IgD-negative memory B cell (primary cell): Measurements from ENCODE around the gene CORO1C. TPM values are rescaled to one million over a fixed set of nuclear protein-coding genes. Genes with fewer than 3 reads are reported as not detected.
"Not testable (repeated sequence)": the region's sequence is repeated elsewhere in the genome, so short reads cannot be mapped to it uniquely, and the experiment has no call there.

ENCODE experiments used
- H3K27ac Mint-ChIP-seq, 3 donors: one replicate each; pipeline ENCODE4 v1.8.0; 2020 to 2022; ENCODE audit warnings: mild to moderate bottlenecking in 3 of 3, mixed read lengths in 3 of 3, moderate library complexity in 1 of 3
- H3K27me3 Mint-ChIP-seq: one replicate; pipeline ENCODE4 v1.8.0; 2021; ENCODE audit warnings: mixed read lengths
- H3K36me3 Mint-ChIP-seq: one replicate; pipeline ENCODE4 v1.8.0; 2020; ENCODE audit warnings: mild to moderate bottlenecking, mixed read lengths
- H3K4me1 Mint-ChIP-seq, 3 donors: one replicate each; pipeline ENCODE4 v1.8.0; 2020 to 2022; ENCODE audit warnings: mixed read lengths in 3 of 3, mild to moderate bottlenecking in 1 of 3
- H3K4me3 Mint-ChIP-seq, 4 donors: one replicate each; pipeline ENCODE4 v1.8.0; 2020 to 2022; ENCODE audit warnings: mild to moderate bottlenecking in 4 of 4, mixed read lengths in 4 of 4, moderate library complexity in 3 of 4
- H3K9me3 Mint-ChIP-seq, 3 donors: one replicate each; pipeline ENCODE4 v1.8.0; 2020 to 2021; ENCODE audit warnings: mixed read lengths in 3 of 3, mild to moderate bottlenecking in 1 of 3
- polyA plus RNA-seq: library from polyadenylated mRNA; unstranded; fragments of 300-500 nt; fragmentation: Illumina TruSeq; gene quantifications from one replicate; pipeline ENCODE4 v1.2.3, GENCODE V29; 2021

The CORO1C gene
- polyA plus RNA-seq, 1 donor from 2014 or later: 71.8 TPM

- Mint-ChIP-seq H3K27me3 (no peaks in the 10 kb centered on the region), H3K9me3 (no peaks in the 10 kb centered on the region), H3K27ac (peak overlapping the region; percentile 57 to 93 (median 85)), H3K4me3 (peak overlapping the region in 3 of 4 donors; percentile 34 to 96 (median 83)), H3K36me3 (peaks cover 5% of the 10 kb centered on the region), H3K4me1 (peaks cover 25 to 57% (median 53%) of the 10 kb centered on the region in 3 donors)
Observed at GRCh38 chr12:108630481-108631207, 100.7 kb downstream of the CORO1C start.

- peaks cover 5% of the 10 kb centered on the region for H3K36me3 Mint-ChIP-seq
- H3K4me1 Mint-ChIP-seq: peaks cover 30 to 62% (median 55%) of the 10 kb centered on the region in 3 donors
- no peaks in the 10 kb centered on the region for H3K27me3 Mint-ChIP-seq
- H3K4me3 Mint-ChIP-seq: peak overlapping the region in 3 of 4 donors; percentile 8 to 83 (median 31)
- H3K9me3 Mint-ChIP-seq: no peaks in the 10 kb centered on the region
- peak overlapping the region; percentile 57 to 92 (median 85) for H3K27ac Mint-ChIP-seq
Observed at GRCh38 chr12:108629824-108630476, 101.4 kb downstream of the CORO1C start.

DNA sequence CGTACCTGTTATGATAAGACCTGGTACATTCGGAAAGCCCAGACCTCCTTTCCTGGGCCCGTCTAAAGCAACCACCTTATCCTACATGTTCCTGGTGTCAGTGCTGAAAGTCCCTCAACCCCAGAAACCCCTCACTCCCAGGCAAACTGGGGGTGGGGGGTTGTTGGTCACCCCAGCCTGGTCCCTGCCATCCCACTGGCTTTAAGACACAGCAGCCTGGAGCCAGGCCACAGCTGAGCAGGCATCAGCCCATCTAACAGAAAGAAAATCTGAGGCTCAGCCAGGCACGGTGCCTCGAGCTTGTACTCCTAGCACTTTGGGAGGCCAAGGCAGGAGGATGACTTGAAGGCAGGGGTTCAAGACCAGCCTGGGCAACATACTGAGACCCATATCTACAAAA, 102.2 kb downstream of the CORO1C start:
- Mint-ChIP-seq H3K27me3 (no peaks in the 10 kb centered on the region), H3K9me3 (no peaks in the 10 kb centered on the region), H3K36me3 (peaks cover 5% of the 10 kb centered on the region), H3K27ac (peak overlapping the region; percentile 79 to 96 (median 92)), H3K4me3 (peak overlapping the region; percentile 57 to 91 (median 82)), H3K4me1 (peaks cover 34 to 56% (median 50%) of the 10 kb centered on the region in 3 donors)

- peaks cover 32 to 45% (median 44%) of the 10 kb centered on the region in 3 donors for H3K4me1 Mint-ChIP-seq
- H3K27ac Mint-ChIP-seq: peak overlapping the region in 1 of 3 donors; percentile 50
- H3K36me3 Mint-ChIP-seq: peaks cover 7% of the 10 kb centered on the region
- no peaks in the 10 kb centered on the region for H3K9me3 Mint-ChIP-seq
- no peaks in the 10 kb centered on the region for H3K27me3 Mint-ChIP-seq
- H3K4me3 Mint-ChIP-seq: peak overlapping the region in 2 of 4 donors; percentile 60 to 70
Observed at GRCh38 chr12:108627134-108627920, 104.0 kb downstream of the CORO1C start.

DNA sequence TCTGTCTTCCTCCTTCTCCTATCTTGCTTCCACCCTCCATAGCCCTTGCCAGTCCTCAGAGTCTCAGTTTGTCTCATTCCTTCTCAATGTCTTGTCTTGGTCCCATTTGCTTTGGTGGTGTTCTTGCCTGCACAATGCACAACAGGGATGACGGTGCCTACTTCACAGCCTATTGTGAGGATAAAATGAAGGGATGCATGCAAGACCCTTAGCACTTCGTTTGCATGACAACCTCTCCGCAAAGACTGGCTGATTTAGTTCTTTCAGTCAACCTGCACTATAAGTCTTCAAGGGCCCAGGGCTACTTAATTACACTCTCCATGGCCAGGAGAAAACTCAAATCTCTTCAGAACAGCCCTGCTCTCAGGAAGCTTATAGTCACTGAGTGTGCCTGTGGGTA, 106.1 kb downstream of the CORO1C start:
- Mint-ChIP-seq H3K36me3 (peaks cover 7% of the 10 kb centered on the region), H3K27ac (peak overlapping the region in 1 of 3 donors; percentile 14), H3K4me1 (peaks cover 28 to 40% (median 34%) of the 10 kb centered on the region in 3 donors), H3K4me3 (no peak overlapping the region), H3K27me3 (no peaks in the 10 kb centered on the region), H3K9me3 (no peaks in the 10 kb centered on the region)

DNA sequence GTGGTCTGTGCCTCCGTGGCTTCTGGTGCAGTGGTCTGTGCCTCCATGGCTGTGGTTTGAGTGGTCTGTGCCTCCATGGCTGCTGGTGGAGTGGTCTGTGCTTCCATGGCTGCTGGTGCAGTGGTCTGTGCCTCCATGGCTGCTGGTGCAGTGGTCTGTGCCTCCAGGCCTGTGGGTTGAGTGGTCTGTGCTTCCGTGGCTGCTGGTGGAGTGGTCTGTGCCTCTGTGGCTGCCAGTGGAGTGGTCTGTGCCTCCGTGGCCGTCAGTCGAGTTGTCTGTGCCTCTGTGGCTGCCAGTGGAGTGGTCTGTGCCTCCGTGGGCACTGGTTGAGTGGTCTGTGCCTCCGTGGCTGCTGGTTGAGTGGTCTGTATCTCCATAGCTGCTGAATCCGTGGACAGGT, 107.7 kb downstream of the CORO1C start:
- no peaks in the 10 kb centered on the region for H3K9me3 Mint-ChIP-seq
- H3K27me3 Mint-ChIP-seq: no peaks in the 10 kb centered on the region
- H3K4me3 Mint-ChIP-seq: peak overlapping the region in 2 of 4 donors; percentile 3 to 55
- peaks cover 9% of the 10 kb centered on the region for H3K36me3 Mint-ChIP-seq
- peak overlapping the region in 1 of 3 donors; percentile 67 for H3K27ac Mint-ChIP-seq
- H3K4me1 Mint-ChIP-seq: peaks cover 24 to 35% (median 24%) of the 10 kb centered on the region in 3 donors

GRCh38 chr12:108622921-108623514, 108.3 kb downstream of the CORO1C start:
- Mint-ChIP-seq H3K27ac (no peak overlapping the region), H3K36me3 (peaks cover 7% of the 10 kb centered on the region), H3K4me1 (peaks cover 23 to 36% (median 24%) of the 10 kb centered on the region in 3 donors), H3K4me3 (peak overlapping the region in 1 of 4 donors; percentile 3), H3K27me3 (peaks cover 2% of the 10 kb centered on the region), H3K9me3 (no peaks in the 10 kb centered on the region)

DNA sequence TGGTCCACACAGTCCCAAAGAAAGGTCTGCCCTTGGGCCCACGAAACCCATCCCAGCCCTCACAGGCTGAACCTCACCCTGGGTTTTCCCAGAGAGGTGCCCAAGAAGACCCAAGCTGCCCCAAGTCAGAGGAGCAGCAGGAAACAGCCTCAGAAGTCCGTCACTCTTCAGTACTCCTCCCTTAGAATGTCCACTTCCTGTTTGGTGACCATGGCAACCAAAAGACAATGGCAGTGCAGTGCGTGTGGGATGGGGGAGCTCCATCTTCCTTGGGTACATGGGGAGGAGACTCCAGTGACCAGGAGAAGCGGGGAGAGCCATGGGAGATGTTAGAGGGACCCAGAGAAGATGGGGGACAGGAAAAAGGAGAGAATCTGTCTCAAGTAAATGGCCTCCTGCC, 108.9 kb downstream of the CORO1C start:
- Mint-ChIP-seq H3K4me1 (peaks cover 26 to 37% (median 29%) of the 10 kb centered on the region in 3 donors), H3K27me3 (peaks cover 2% of the 10 kb centered on the region), H3K27ac (peak overlapping the region in 2 of 3 donors; percentile 60 to 90), H3K9me3 (no peaks in the 10 kb centered on the region), H3K4me3 (peak overlapping the region in 1 of 4 donors; percentile 67), H3K36me3 (peaks cover 7% of the 10 kb centered on the region)

DNA sequence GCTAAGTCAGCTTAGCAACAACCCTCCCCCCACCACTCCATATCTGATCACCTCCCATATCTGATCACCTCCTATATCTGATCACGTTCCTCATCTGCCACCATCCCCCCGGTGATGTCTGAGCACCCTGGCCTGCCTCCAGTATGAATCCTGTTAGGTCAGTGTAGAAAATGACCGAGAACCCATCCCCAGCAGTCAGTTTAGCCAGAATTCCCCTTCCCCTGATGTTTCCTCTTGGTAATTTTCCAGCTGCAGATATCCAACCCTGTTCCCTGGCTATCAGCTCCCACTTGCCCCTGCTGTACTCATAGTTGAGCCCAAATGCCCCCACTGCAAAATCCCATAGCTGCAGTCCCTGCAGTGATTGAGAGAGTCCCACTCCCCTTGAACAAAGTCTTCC, 110.2 kb downstream of the CORO1C start:
- H3K36me3 Mint-ChIP-seq: peaks cover 8% of the 10 kb centered on the region
- peaks cover 0 to 5% (median 0%) of the 10 kb centered on the region in 3 donors for H3K9me3 Mint-ChIP-seq
- peaks cover 2% of the 10 kb centered on the region for H3K27me3 Mint-ChIP-seq
- H3K27ac Mint-ChIP-seq: peak overlapping the region in 1 of 3 donors; percentile 59
- peaks cover 36 to 47% (median 37%) of the 10 kb centered on the region in 3 donors for H3K4me1 Mint-ChIP-seq
- H3K4me3 Mint-ChIP-seq: no peak overlapping the region

GRCh38 chr12:108620236-108620879, 111.0 kb downstream of the CORO1C start:
- Mint-ChIP-seq H3K4me1 (peaks cover 32 to 43% (median 37%) of the 10 kb centered on the region in 3 donors), H3K27ac (peak overlapping the region in 2 of 3 donors; percentile 67 to 74), H3K27me3 (peaks cover 2% of the 10 kb centered on the region), H3K4me3 (peak overlapping the region in 1 of 4 donors; percentile 43), H3K36me3 (peaks cover 7% of the 10 kb centered on the region), H3K9me3 (peaks cover 0 to 7% (median 4%) of the 10 kb centered on the region in 3 donors)

GRCh38 chr12:108619369-108620160, 111.8 kb downstream of the CORO1C start:
- H3K27me3 Mint-ChIP-seq: peaks cover 2% of the 10 kb centered on the region
- H3K4me1 Mint-ChIP-seq: peaks cover 29 to 43% (median 31%) of the 10 kb centered on the region in 3 donors
- peaks cover 7% of the 10 kb centered on the region for H3K36me3 Mint-ChIP-seq
- H3K9me3 Mint-ChIP-seq: peaks cover 0 to 7% (median 4%) of the 10 kb centered on the region in 3 donors
- H3K4me3 Mint-ChIP-seq: no peak overlapping the region
- H3K27ac Mint-ChIP-seq: peak overlapping the region in 2 of 3 donors; percentile 67 to 74

DNA sequence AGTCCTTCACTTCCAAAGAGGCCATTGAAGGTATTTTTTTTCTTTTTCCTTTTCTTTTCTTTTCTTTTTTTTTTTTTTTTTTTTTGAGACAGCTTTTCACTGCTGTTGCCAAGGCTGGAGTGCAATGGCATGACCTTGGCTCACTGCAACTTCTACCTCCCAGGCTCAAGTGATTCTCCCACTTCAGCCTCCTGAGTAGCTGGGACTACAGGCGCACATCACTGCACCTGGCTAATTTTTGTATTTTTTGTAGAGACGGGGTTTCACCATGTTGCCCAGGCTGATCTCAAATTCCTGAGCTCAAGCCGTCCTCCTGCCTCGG, 112.4 kb downstream of the CORO1C start:
- Mint-ChIP-seq H3K4me1 (peaks cover 26 to 46% (median 29%) of the 10 kb centered on the region in 3 donors), H3K4me3 (peak overlapping the region in 1 of 4 donors; percentile 55), H3K27ac (peak overlapping the region in 2 of 3 donors; percentile 74 to 96)
- H3K9me3 Mint-ChIP-seq, H3K36me3 Mint-ChIP-seq, H3K27me3 Mint-ChIP-seq: not testable (repeated sequence)
